Measurements from ENCODE around the gene PCSK5.

PCSK5 gene

GRCh38 chr9:76082057-76082456 is 191.6 kb downstream of the PCSK5 start:
- no peak for DNase-seq (ENCODE audit: low read depth)

DNA sequence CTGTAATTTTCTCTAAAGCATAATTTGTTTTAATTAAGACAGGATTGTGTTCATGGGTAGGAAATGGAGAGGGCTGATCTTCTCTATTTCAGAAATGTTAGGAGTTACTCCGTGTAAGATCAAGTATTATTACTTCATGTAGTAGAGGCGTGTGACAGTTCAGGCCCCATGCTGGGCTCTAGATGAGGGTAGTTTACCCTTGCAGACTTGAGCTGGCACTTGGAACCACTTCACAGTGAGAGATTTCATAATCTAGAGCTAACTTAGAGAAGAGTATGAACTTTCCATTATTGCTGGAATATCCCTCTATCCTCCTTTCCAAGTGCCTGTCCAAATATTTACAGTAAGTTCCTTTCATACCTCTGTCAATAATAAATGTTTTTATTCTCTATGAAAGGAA is 195.1 kb downstream of the PCSK5 start:
- no peak for DNase-seq (ENCODE audit: low read depth)

- DNase-seq (ENCODE audit: low read depth): no peak
These were observed 196.1 kb downstream of the PCSK5 start for GRCh38 chr9:76086539-76086938.

- DNase-seq (ENCODE audit: low read depth): no peak
These were observed 197.5 kb downstream of the PCSK5 start for GRCh38 chr9:76087976-76088375.

DNA sequence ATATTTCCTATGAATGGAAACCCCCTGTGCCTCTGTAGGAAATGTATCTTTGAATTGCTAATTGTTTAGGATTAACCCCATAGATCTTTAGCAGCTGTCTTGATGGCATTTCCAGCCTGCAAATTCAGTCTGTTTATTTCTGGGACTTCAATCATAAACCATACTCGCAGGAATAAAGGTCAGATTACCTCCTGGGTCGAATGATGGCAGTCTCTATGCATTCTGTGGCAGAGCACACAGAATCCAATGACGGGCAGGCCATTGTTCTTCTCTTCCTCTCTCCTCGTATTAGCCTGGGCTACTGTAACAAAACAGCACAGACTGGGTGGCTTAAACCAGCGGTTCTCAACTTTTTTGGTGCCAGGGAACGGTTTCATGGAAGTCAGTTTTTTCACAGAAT is 199.9 kb downstream of the PCSK5 start:
- DNase-seq (ENCODE audit: low read depth): no peak

- no peak for DNase-seq (ENCODE audit: low read depth)
These were observed 200.4 kb downstream of the PCSK5 start for GRCh38 chr9:76090909-76091308.

DNA sequence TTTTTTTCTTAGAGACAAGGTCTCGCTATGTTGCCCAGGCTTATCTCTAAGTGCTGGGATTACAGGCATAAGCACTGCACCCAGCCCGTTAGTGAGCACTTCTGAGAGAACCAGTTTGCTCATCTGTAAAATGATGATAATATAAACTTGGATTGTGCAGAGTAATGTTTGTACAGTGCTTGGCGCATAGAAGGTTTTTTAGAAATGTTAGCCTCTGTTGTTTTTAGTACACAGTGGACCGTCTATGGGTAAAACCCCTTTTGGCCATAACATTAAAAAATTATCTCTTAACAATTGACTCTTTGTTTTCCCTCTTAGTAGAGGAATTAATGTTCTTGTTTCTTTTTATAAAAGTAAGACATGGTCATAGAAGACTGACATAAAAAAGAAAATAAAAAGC is 202.1 kb downstream of the PCSK5 start:
- DNase-seq (ENCODE audit: low read depth): no peak

GRCh38 chr9:76095585-76095984 is 205.1 kb downstream of the PCSK5 start:
- no peak for DNase-seq (ENCODE audit: low read depth)

- DNase-seq (ENCODE audit: low read depth): no peak
These were observed 209.0 kb downstream of the PCSK5 start for GRCh38 chr9:76099516-76099915.

DNA sequence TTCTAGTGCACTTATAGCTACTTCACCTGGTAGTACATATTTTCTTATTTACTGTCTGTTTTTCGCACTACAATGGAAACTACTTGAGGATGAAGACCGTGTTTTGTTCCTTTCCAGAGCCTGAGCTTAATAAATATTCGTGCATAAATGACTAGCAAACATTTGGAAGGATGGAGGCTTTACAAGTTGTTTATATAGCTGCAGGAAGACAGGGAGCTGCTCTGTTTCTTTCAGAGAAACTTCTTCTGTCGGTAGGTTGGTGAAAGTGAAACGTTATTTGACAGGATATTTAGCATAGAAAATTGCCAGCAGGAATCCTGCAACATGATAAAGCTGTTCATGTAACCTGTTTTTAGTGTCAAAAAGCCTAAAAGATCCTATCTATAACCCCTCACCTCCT is 210.6 kb downstream of the PCSK5 start:
- DNase-seq (ENCODE audit: low read depth): no peak

DNA sequence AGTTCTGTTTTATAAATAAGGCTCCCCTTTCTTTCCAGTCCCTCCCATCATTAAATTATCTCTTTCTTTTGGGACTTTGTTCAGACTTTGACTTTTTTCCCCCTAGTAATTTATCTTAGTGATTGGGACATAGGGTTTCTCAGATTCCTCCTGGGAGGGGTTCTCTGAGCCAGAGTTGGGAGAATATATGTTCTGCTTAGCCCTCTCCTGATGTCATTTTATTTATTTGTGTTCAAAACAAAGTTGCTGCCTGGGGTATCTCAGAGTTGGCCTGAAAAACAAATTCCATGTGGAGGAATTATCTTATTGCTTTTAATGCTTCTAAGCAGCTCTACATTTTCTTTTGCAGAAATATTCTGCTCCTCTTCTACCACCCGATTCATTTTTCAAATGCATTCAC is 211.0 kb downstream of the PCSK5 start:
- no peak for DNase-seq (ENCODE audit: low read depth)

DNA sequence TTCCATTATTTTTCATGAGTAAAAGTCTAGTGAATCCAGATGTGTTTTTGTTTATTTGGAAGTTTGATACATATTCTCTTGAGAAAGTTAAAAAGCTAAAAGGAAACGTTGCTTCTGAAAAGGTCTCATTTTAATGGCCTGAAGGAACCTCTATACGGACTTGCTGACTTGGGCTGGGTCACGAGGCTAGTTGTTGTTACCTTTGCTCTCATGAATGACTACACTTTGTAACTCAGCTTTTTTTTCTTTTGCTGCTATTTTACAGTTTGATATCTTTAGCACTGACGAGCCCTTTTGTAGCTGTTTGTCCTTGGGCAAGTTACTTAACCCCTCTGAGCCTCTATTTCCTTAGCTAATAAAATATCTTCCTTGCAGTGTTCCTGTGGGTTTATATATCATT is 211.5 kb downstream of the PCSK5 start:
- DNase-seq (ENCODE audit: low read depth): no peak

GRCh38 chr9:76103531-76104315 is 213.2 kb downstream of the PCSK5 start:
- no peak for DNase-seq (ENCODE audit: low read depth)

DNA sequence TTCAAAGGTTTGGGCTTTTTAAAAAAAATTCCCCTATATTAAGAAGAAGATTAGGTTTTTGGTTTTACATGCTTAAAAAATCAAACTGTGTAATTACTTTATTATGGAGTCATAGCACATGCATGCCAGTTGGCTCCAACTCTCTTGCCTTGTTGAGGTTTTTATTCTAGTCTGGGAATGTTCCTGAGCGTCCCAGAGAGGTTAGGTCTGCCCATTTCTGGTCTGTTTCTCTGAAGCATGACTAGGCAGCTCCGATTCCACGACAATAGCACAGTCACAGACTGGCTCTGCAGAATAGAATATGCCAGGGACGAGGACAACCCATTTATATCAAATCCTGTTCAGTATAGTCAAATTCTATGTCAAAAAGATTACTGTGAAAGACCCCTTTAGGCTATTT is 217.0 kb downstream of the PCSK5 start:
- no peak for DNase-seq (ENCODE audit: low read depth)

- no peak for DNase-seq (ENCODE audit: low read depth)
These were observed 219.5 kb downstream of the PCSK5 start for GRCh38 chr9:76109953-76110352.

DNA sequence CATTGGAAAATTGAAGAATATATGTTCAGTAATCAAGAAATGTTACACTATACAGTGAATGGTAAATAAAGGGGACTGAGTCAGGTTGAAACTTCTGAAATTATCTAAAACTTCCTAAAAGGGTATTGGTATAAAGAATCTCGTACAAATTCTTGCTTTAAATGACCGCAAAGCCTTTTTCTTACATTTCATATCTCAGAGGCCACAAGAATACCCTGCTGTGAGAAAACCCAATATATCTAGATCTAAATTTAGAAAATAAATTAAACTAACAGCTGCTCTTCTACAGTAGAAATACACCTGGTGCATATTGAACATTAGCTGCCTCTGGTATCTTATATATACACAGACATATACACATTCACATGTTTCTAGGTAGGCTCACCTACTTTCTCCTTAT is 221.7 kb downstream of the PCSK5 start:
- no peak for DNase-seq (ENCODE audit: low read depth)

- no peak for DNase-seq (ENCODE audit: low read depth)
These were observed 223.7 kb downstream of the PCSK5 start for GRCh38 chr9:76114144-76114543.

DNA sequence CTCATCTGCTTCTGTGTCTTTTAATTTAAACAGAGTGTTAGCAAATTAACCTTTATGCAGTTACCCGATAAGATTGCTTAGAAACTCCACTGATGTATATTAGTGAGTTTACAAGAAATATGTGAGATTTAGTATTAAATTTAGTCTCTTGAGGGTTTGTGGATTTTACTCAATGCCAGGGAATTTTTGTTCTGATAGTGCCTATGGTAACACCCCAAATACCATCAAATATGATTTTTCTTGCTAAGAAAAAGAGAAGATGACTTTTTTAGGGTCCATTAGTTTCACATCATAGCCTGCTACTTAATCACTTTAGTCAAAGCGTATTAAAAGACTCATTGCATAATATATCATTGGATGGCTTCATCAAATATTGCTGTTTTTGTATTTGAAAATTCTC is 224.9 kb downstream of the PCSK5 start:
- no peak for DNase-seq (ENCODE audit: low read depth)

GRCh38 chr9:76115982-76116646 is 225.6 kb downstream of the PCSK5 start:
- DNase-seq (ENCODE audit: low read depth): no peak

DNA sequence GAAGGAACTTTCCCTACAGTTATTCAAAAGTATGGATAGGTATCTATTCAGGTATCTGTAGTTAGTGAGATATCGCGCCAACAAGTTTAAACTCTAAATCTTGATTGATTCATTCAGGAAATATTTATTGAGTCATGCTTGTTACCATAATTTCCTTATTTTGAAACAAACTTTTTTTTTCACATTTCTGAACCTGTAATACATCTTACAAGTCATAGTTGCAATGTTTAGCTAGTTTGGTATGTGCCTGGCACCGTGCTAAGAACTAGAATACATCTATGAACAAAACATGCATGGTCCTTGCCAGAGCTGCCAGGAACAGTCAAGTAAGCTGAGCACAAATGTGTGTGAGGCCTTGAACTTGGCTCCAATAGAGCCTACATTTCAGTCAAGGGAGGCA is 226.4 kb downstream of the PCSK5 start:
- no peak for DNase-seq (ENCODE audit: low read depth)

DNA sequence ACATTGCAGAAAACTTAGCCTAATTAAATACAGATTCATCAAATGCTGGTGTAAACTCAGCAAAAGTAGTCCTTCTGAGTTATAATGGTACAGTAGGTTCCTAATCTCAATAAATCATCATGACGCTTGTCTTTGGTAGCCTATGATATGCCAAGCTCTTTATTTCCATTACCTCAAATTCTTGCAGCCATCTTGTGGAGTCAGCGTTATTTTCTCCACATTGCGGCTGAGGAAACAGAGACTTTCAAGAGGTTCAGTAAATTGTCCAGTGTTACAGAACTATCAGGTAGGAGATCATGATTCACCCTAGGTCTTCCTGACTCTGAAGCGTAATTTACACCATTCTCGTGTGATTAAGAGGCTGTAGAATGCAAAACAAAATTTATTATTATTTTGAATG is 237.2 kb downstream of the PCSK5 start:
- DNase-seq (ENCODE audit: low read depth): no peak

DNA sequence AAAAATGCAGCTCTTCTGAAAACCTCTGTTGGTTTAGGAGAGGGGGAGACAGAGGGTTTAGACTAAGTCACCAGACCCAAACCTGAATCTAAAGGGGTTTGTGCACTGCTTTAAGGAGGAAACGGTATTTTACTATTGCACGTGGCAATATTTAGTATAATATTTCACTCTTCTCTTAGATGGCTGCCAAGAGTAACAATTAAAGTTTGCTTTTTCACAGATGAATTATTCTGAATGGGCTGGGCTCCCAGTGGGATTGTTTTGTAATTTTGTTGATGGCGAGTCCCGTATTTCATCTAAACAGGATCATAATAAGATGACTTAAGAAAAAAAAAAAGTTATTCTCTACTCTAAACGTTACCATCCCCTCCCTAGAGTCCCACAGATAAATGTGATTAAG is 245.4 kb downstream of the PCSK5 start:
- DNase-seq (ENCODE audit: low read depth): no peak

- DNase-seq (ENCODE audit: low read depth): no peak
These were observed 246.5 kb downstream of the PCSK5 start for GRCh38 chr9:76136986-76137385.

DNA sequence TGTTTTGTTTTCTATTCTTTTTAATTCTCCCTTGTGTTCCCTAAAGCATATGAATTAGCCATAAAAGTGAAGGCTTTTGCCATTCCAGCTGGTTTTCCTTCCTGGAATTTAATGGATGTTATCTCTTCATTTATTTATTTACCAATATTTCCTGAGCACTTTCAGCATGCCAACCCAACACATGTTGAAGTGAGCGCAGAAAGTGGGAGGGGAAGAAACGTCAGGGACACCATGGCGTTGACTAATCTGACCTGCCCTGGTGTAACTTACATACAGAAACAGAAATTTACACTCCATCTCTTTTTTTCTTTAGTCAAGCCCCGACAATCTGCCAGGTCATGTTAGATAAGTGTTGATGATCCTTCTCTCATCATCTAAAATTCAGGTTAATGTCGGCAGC is 247.5 kb downstream of the PCSK5 start:
- no peak for DNase-seq (ENCODE audit: low read depth)

Measured in activated T-cell treated with anti-CD3 and anti-CD28 coated beads for 24 hours (primary cell).